NCI-H146 treated with DMSO at 0.1 percent for 48 hours (cell line): Measurements from ENCODE around the gene RNF123.
"Not testable (repeated sequence)": the region's sequence is repeated elsewhere in the genome, so short reads cannot be mapped to it uniquely, and the experiment has no call there.

Experiments
- DNase-seq: peaks from one replicate; lab custom pipeline; 2025; ENCODE audit not compliant: unreplicated experiment; lab: John Stamatoyannopoulos, UW

RNF123 gene

DNA sequence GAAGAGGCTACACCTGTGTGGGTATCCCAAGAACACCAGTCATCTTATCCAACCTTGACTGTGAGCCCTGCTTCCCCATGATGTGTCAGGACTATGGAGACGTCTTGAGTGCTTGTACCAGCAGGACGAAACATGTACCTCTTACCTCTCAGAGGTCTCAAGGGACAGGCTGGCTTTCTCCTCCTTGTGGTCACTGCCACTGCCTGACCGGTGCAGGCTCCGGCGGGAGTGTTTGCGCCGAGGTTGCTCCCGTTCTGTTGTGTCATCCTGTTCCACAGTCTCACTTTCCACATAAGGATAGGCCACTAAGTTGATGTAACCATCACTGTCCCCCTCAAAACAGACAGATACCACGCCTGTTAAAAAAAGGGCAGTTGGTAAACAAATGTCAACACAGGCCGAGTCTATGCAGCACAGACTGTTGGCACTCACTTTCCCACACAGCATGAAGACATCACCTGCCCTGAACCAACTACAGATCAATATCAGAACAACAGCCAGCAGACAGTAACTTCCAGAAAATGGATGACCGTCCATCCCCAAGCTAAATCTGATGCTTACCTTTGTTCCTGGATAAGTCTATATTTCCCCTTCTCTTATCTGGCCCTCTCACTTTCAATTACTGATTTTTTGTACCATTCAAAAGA, 48.8 kb downstream of the RNF123 start:
- no peak for DNase-seq

DNA sequence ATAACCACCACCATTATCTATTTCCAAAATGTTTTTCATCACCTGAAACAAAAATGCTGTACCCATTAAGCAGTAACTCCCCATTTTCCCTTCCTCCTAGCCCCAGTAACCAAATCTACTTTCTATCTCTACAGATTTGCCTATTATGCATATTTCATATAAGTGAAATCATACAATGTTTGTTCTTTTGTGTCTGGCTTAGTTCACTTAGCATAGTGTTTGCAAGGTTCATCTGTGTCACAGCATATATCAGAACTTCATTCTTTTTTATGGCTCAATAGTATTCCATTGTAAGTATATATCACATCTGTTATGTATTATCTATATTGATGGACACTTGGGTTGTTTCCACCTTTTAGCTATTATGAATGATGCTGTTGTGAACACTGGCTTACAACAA, 51.1 kb downstream of the RNF123 start:
- DNase-seq, result no peak

DNA sequence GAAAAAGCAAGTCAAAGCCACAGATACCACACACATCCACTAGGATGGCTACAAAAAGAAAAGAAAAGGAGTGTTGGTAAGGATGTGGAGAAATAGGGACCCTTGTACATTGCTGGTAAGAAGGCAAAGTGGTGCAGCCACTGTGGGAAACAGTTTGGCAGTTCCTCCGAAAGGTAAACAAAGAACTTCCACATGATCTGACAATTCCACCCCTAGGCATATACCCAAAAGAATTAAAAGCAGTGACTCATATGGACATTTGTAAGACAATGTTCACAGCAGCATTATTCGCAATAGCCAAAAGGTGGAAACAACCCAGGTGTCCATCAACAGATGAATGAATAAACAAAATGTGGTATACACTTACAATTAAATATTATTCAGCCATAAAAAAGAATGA, 56.6 kb downstream of the RNF123 start:
- DNase-seq, result no peak

DNA sequence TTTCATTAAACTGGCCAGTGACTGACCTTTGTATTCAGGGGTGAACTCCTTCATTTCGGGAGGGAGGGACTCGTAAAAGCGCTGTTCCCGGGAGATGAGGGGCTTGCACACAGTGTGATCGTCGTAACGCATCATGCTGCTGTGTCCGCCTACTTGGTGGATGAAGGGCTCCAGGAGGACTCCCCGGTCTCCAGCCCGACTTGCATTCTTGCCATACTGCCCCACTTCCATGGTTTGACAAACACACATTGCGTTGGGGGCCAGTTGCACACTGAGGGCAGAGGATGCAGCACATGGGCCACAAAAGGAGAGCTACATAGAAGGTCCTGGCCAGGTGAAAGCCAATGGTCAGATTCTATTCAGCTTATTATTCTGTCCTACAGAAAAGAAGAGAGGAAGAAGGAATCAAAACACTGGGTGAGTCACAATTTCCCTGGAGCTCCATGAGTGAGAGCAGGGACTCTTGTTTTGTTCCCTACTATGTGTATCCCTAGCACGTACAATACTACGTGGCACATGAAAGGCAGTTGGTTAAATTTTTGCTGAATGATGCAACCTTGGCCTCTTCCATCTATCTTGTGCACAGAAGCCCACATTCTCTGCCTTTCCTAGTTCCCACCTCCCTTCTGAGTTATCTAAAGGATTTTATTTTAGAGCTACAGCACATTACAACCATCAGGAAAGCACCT, 58.6 kb downstream of the RNF123 start:
- DNase-seq, result no peak

DNA sequence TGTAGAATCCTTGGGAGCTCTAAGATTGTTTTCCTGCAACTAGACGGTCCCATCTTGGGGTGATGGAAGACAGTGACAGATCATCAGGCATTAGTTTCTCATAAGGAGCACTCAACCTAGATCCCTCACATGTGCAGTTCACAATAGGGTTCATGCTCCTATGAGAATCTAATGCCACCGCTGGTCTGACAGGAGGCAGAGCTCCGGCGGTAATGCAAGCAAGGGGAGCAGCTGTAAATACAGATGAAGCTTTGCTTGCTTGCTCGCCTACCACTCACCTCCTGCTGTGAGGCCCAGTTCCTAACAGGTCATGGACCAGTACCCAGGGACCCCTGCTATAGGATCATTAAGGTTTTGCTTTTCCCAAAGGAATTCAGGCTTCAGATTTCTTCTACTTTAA, 59.5 kb downstream of the RNF123 start:
- DNase-seq, result not testable (repeated sequence)

DNA sequence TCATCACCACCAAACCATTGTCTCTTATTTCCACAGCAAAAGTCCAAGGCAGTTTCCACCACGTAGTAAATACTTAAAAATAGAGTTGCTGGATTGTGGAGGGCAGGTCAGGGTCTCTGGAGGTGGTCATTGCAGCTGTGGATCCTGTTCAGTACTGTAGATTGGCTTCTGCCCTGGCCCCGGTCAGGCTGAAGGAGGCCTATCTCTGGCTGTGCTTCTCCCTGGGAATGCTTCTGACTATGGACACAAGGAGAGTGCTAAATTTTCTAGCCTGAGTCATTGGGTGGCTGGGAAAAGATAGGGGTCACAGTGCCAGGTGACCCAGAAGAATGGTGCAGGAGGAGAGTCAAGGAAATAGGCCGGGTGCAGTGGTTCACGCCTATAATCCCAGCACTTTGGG, 60.7 kb downstream of the RNF123 start:
- no peak for DNase-seq

DNA sequence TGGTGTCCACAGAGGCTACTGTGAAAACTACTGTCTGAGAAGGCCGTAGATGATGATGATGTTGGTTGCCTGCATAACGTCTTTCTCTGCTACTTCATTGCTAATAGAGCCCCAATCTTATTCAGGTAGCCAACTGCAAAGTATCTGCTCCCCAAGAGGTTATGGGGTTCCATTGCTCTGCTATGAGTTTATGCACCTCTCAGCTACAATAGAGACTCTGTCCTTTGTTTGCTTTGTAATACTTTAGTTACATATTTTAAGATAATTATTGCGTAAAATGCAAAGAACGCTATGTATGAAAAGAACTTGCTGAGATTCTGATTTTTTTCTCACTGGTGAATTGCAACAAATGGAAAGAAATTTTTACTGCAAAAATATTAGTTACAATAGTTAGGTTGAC, 62.1 kb downstream of the RNF123 start:
- no peak for DNase-seq

DNA sequence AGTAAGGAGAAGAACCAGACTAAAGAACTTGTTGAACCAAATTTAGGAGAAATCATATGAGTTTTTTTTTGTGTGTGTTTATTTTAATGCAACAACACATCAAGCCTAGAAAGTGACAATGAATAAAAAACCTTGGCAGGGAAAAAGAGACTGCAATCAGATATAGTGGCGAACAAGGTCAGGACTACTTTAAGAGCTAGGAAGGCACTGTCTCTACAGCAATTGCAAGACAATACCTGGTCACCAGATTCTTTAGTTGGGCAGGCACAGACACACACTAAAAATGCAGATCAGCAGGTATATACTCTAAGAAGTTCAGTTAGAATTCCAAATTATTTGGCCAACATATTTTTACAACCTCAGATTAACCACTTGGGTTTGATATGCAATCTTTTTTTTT, 65.2 kb downstream of the RNF123 start:
- no peak for DNase-seq

DNA sequence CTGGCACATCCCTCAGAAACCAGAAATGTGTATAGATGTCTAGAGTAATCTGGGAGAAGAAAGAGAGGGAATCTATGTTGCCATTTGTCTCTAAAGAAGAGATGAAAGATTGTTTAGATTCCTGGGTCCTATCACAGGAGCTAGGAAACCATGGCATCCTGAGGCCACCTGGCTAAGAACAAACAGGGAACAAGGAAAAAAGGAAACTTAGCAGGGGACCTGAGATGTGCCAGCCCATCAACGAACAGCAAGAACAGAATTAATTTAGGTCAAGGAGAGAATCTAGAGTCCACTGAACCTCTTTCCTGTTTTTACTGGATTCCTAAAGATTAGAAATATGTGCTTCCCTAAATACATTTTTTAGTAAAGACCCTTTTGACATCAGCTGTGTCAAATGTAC, 66.7 kb downstream of the RNF123 start:
- DNase-seq, result no peak

DNA sequence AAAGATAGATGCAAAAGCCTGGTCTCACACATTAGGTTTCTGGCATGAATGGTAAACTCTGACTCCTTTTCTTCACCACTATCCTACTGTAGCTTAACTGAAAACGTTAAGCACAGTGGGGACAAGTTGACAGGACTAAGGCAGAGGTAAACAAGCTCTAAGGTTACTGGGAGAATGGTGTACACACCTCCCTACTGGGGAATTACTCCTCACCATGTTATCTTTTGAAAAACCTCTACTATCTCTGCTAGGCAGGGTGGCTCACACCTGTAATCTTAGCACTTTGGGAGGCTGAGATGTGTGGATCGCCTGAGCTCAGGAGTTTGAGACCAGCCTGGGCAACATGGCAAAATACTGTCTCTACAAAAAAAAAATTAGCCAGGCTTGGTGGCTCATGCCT, 67.8 kb downstream of the RNF123 start:
- DNase-seq, result no peak

DNA sequence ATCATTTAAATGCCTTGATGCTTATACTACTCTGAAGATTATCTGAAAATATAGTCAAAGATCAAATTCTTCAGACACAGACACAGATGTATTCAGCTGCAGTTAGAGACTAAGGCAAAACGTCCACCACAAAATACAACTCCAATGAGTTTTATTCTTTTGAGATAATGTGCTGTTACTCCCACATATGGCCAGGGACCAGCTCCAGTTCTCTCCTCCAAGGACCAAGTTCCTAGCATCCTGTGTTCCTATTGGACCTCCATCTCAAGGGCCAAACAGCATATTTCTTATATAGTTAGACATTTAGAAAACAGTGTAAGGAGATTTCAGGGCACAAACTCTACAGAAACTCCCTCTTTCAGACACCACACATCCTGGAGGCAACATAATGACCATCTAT, 69.9 kb downstream of the RNF123 start:
- DNase-seq, result no peak

DNA sequence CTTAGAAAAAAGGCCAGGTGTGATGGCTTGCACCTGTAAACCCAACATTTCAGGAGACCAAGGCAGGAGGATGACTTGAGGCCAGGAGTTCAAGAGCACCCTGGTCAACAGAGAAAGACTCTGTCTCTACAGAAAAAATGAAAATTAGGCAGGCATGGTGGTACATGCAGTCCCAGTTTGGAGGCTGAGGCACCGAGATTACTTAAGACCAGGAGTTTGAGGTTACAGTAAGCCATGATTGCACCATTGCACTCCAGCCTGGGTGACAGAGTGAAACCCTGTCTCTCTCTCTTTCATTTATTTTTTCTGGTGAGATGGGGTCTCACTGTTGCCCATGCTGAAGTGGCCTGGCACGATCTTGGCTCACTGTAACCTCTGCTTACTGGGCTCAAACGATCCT, 72.3 kb downstream of the RNF123 start:
- DNase-seq, result no peak

DNA sequence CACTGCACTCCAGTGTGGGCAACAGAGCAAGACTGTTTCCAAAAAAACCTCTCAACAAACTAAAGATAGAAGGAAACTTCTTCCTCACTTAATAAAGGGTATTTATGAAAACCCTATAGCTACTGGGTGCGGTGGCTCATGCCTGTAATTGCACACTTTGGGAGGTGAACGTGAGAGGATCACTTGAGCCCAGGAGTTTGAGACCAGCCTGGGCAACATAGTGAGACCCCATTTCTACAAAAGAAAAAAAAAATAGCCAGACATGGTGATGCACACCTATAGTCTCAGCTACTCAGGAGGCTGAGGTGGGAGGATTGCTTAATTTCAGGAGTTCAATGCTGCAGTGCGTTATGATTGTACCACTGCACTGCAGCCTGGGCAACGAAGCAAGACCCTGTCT, 74.6 kb downstream of the RNF123 start:
- DNase-seq, result no peak

DNA sequence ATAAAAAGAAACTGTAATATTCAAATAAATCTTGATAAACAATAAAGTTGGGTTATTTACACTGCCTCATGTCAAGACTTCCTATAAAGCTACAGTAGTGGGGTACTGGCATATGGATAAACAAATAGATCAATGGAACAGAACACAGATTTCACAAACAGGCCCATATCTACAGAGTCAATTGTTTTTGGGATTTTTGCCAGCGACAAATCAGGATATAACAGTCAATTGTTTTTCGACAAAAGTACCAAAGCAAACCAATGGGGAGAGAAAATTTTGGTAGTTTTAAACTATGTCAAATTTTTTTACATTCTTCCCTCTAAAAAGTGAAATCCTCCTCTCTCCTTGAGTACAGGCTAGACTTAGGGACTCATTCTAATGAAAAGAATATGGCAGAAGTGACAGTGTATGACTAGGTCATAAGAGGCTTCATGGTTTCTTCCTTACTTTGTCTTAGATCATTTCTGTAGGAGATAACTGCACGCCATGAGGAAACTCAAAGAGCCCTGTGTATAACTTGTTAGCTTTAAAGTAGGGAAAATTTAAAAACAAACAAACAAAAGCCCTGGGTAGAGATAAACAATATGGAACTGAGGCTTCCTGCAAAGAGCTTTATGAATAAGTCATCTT, 80.0 kb downstream of the RNF123 start:
- DNase-seq, result no peak

DNA sequence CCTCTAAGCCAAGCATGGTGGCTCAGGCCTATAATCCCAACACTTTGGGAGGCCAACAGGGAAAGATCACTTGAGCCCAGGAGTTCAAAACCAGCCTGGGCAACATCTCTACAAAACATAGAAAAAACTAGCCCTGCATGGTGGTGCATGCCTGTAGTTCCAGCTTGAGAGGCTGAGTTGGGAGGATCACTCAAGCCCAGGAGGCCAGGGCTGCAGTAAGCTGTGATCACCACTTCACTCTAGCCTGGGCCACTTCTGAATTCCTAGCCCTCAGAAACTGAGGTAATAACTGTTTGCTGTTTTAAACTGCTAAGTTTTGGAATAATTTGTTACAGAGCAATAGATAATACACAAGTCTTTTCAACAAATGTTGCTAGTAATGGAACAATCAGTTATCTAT, 80.6 kb downstream of the RNF123 start:
- no peak for DNase-seq
